Mucosa of rectum (tissue), 2 donors: ENCODE measurements around the gene NHERF2.

Experiments used
- H3K27ac ChIP-seq, 2 donors: one replicate each; pipeline ENCODE4 v1.7.0; 2013; ENCODE audit warnings: inconsistent platforms in 2 of 2, low read depth in 2 of 2, low read length in 2 of 2
- H3K27me3 ChIP-seq, 2 donors: one replicate each; pipeline ENCODE4 v1.7.0; 2013; ENCODE audit warnings: low read length in 2 of 2; ENCODE audit not compliant: control insufficient read depth in 2 of 2, insufficient read depth in 2 of 2
- H3K36me3 ChIP-seq, 2 donors: one replicate each; pipeline ENCODE4 v1.7.0; 2013; ENCODE audit warnings: low read length in 2 of 2; ENCODE audit not compliant: control insufficient read depth in 2 of 2, insufficient read depth in 2 of 2
- H3K4me1 ChIP-seq, 2 donors: one replicate each; pipeline ENCODE4 v1.7.0; 2013; ENCODE audit warnings: low read length in 2 of 2, mild to moderate bottlenecking in 1 of 2; ENCODE audit not compliant: control insufficient read depth in 2 of 2, insufficient read depth in 2 of 2
- H3K4me3 ChIP-seq, 2 donors: one replicate each; pipeline ENCODE4 v1.7.0; 2013; ENCODE audit warnings: low read length in 2 of 2
- H3K9ac ChIP-seq, 2 donors: one replicate each; pipeline ENCODE4 v1.7.0; 2013; ENCODE audit warnings: low read length in 2 of 2, low read depth in 1 of 2, mild to moderate bottlenecking in 1 of 2
- H3K9me3 ChIP-seq, 2 donors: one replicate each; pipeline ENCODE4 v1.7.0; 2013; ENCODE audit warnings: low read length in 2 of 2; ENCODE audit not compliant: control insufficient read depth in 2 of 2
- donor health status: healthy.
- donor health status: Normal muscosa, but diverticular disease.

Gene NHERF2

GRCh38 chr16:2040041-2040786 lies 13.5 kb downstream of the NHERF2 start:
- Histone ChIP-seq H3K36me3 (peaks cover 3 to 6% of the 10 kb centered on the region in 2 donors), H3K9ac (peak overlapping the region in 1 of 2 donors; percentile 57), H3K4me3 (no peak overlapping the region), H3K4me1 (peaks cover 67 to 74% of the 10 kb centered on the region in 2 donors), H3K9me3 (no peaks in the 10 kb centered on the region), H3K27ac (peak overlapping the region; percentile 84 to 85), H3K27me3 (no peaks in the 10 kb centered on the region)

GRCh38 chr16:2040787-2041522 lies 14.3 kb downstream of the NHERF2 start:
- H3K27ac ChIP-seq = peak overlapping the region; percentile 84 to 85
- H3K36me3 ChIP-seq = peaks cover 3 to 6% of the 10 kb centered on the region in 2 donors
- H3K9me3 ChIP-seq = no peaks in the 10 kb centered on the region
- peak overlapping the region in 1 of 2 donors; percentile 37 for H3K9ac ChIP-seq
- H3K4me3 ChIP-seq = no peak overlapping the region
- peaks cover 61 to 73% of the 10 kb centered on the region in 2 donors for H3K4me1 ChIP-seq
- no peaks in the 10 kb centered on the region for H3K27me3 ChIP-seq

GRCh38 chr16:2042171-2042985 lies 15.7 kb downstream of the NHERF2 start:
- Histone ChIP-seq H3K4me3 (no peak overlapping the region), H3K27me3 (no peaks in the 10 kb centered on the region), H3K9me3 (no peaks in the 10 kb centered on the region), H3K36me3 (peaks cover 0 to 1% of the 10 kb centered on the region in 2 donors), H3K9ac (peak overlapping the region in 1 of 2 donors; percentile 61), H3K27ac (peak overlapping the region; percentile 87 to 90), H3K4me1 (peaks cover 62 to 79% of the 10 kb centered on the region in 2 donors)

- Histone ChIP-seq H3K27ac (peak overlapping the region; percentile 87 to 90), H3K9ac (peak overlapping the region in 1 of 2 donors; percentile 71), H3K9me3 (no peaks in the 10 kb centered on the region), H3K4me1 (peaks cover 59 to 74% of the 10 kb centered on the region in 2 donors), H3K4me3 (peak overlapping the region in 1 of 2 donors; percentile 31), H3K36me3 (no peaks in the 10 kb centered on the region), H3K27me3 (no peaks in the 10 kb centered on the region)
Measured at GRCh38 chr16:2042986-2043666, 16.4 kb downstream of the NHERF2 start.

- no peaks in the 10 kb centered on the region for H3K36me3 ChIP-seq
- peak overlapping the region in 1 of 2 donors; percentile 31 for H3K4me3 ChIP-seq
- no peaks in the 10 kb centered on the region for H3K9me3 ChIP-seq
- H3K27me3 ChIP-seq = no peaks in the 10 kb centered on the region
- H3K27ac ChIP-seq = peak overlapping the region; percentile 87 to 90
- H3K9ac ChIP-seq = peak overlapping the region in 1 of 2 donors; percentile 71
- peaks cover 66 to 80% of the 10 kb centered on the region in 2 donors for H3K4me1 ChIP-seq
Measured at GRCh38 chr16:2043667-2044451, 17.2 kb downstream of the NHERF2 start.

GRCh38 chr16:2044541-2044940 lies 17.8 kb downstream of the NHERF2 start:
- H3K4me3 ChIP-seq = no peak overlapping the region
- H3K27ac ChIP-seq = peak overlapping the region; percentile 87 to 90
- no peaks in the 10 kb centered on the region for H3K36me3 ChIP-seq
- H3K9ac ChIP-seq = peak overlapping the region in 1 of 2 donors; percentile 71
- peaks cover 60 to 73% of the 10 kb centered on the region in 2 donors for H3K4me1 ChIP-seq
- H3K27me3 ChIP-seq = no peaks in the 10 kb centered on the region
- H3K9me3 ChIP-seq = no peaks in the 10 kb centered on the region

- Histone ChIP-seq H3K36me3 (peaks cover 0 to 4% of the 10 kb centered on the region in 2 donors), H3K4me1 (peaks cover 43 to 56% of the 10 kb centered on the region in 2 donors), H3K4me3 (peak overlapping the region in 1 of 2 donors; percentile 92), H3K9ac (peak overlapping the region in 1 of 2 donors; percentile 74), H3K9me3 (no peaks in the 10 kb centered on the region), H3K27me3 (no peaks in the 10 kb centered on the region), H3K27ac (peak overlapping the region; percentile 77 to 80)
Measured at GRCh38 chr16:2045965-2046892, 19.5 kb downstream of the NHERF2 start.

- peaks cover under 1 to 8% of the 10 kb centered on the region in 2 donors for H3K36me3 ChIP-seq
- H3K4me1 ChIP-seq = peaks cover 37 to 49% of the 10 kb centered on the region in 2 donors
- H3K9me3 ChIP-seq = no peaks in the 10 kb centered on the region
- H3K4me3 ChIP-seq = peak overlapping the region; percentile 72 to 92
- no peaks in the 10 kb centered on the region for H3K27me3 ChIP-seq
- H3K27ac ChIP-seq = peak overlapping the region; percentile 77 to 80
- H3K9ac ChIP-seq = peak overlapping the region; percentile 65 to 74
Measured at GRCh38 chr16:2046893-2047329, 20.2 kb downstream of the NHERF2 start.
